Measurements from ENCODE around the gene EIF2B2. TPM values are rescaled to one million over a fixed set of nuclear protein-coding genes. Genes with fewer than 3 reads are reported as not detected.

EIF2B2 gene
- total RNA-seq = 10 to 100 TPM; 32.7 to 39.8 TPM

- DNase-seq (ENCODE audit: low spot score) (peak; percentile 93), ATAC-seq (ENCODE audit: insufficient number of reproducible peaks, low FRiP score, low read depth) (peak; percentile 100)
- peak; percentile 23 for TF ChIP-seq CTCF (IDR thresholded peaks at IDR 0.05)
- Histone ChIP-seq H3K27me3 (replicated peaks; ENCODE audit: insufficient read depth) (no peaks in the 10 kb centered on the region), H3K27ac (peak within 1 kb of the TSS; percentile 74 to 82), H3K36me3 (peaks cover 20% of the 10 kb centered on the region), H3K4me3 (peak within 1 kb of the TSS; percentile 95), H3K4me1 (ENCODE audit: control insufficient read depth in 1 of 2, low read depth in 2 of 2) (peaks cover 8 to 25% of the 10 kb centered on the region in 2 donors), H3K9me3 (no peaks in the 10 kb centered on the region)
Measured at GRCh38 chr14:75002392-75003249, at the start of gene EIF2B2. TSS of gene EIF2B2 (plus strand) at chr14:75002921. CDS start at chr14:75002991, 70 bp downstream.

GRCh38 chr14:74953686-74954085 lies 49.0 kb upstream of the EIF2B2 start:
- Histone ChIP-seq H3K9me3 (no peaks in the 10 kb centered on the region), H3K4me1 (ENCODE audit: control insufficient read depth in 1 of 2, low read depth in 2 of 2) (peaks cover 12 to 39% of the 10 kb centered on the region in 2 donors), H3K27me3 (replicated peaks; ENCODE audit: insufficient read depth) (no peaks in the 10 kb centered on the region), H3K27ac (peak overlapping the region in 1 of 2 donors; percentile 67), H3K36me3 (no peaks in the 10 kb centered on the region), H3K4me3 (peak overlapping the region; percentile 75)
- DNase-seq (ENCODE audit: low spot score) (no peak), ATAC-seq (ENCODE audit: insufficient number of reproducible peaks, low FRiP score, low read depth) (no peak)
- TF ChIP-seq CTCF (IDR thresholded peaks at IDR 0.05) = no peak

- peaks cover 12 to 39% of the 10 kb centered on the region in 2 donors for H3K4me1 ChIP-seq (ENCODE audit: control insufficient read depth in 1 of 2, low read depth in 2 of 2)
- H3K27ac ChIP-seq = peak overlapping the region in 1 of 2 donors; percentile 67
- no peak for DNase-seq (ENCODE audit: low spot score)
Measured at GRCh38 chr14:74954232-74954946, 48.3 kb upstream of the EIF2B2 start.

GRCh38 chr14:74954947-74955228 lies 47.8 kb upstream of the EIF2B2 start:
- Histone ChIP-seq H3K4me3 (peak overlapping the region; percentile 75), H3K36me3 (no peaks in the 10 kb centered on the region), H3K4me1 (ENCODE audit: control insufficient read depth in 1 of 2, low read depth in 2 of 2) (peaks cover 12 to 39% of the 10 kb centered on the region in 2 donors), H3K9me3 (no peaks in the 10 kb centered on the region), H3K27ac (peak overlapping the region in 1 of 2 donors; percentile 67), H3K27me3 (replicated peaks; ENCODE audit: insufficient read depth) (no peaks in the 10 kb centered on the region)
- no peak for DNase-seq (ENCODE audit: low spot score)
- ATAC-seq (ENCODE audit: insufficient number of reproducible peaks, low FRiP score, low read depth) = no peak
- TF ChIP-seq CTCF (IDR thresholded peaks at IDR 0.05) = no peak

More at GRCh38 chr14:74954232-74954946, 48.3 kb upstream of the EIF2B2 start:
- TF ChIP-seq CTCF (IDR thresholded peaks at IDR 0.05) = no peak
- ATAC-seq (ENCODE audit: insufficient number of reproducible peaks, low FRiP score, low read depth) = no peak
- H3K36me3 ChIP-seq = no peaks in the 10 kb centered on the region
- H3K4me3 ChIP-seq = peak overlapping the region; percentile 75
- H3K27me3 ChIP-seq (replicated peaks; ENCODE audit: insufficient read depth) = no peaks in the 10 kb centered on the region
- no peaks in the 10 kb centered on the region for H3K9me3 ChIP-seq
